Transverse colon (tissue), 4 donors: ENCODE measurements around the gene UBASH3A. TPM values are rescaled to one million over a fixed set of nuclear protein-coding genes. Genes with fewer than 3 reads are reported as not detected.

ENCODE experiments used
- DNase-seq: peaks from one replicate; pipeline ENCODE4 v3.0.0-alpha.2; 2019
- H3K27ac ChIP-seq, 4 donors: fragments of 200-600 bp; sonication (generic); 2 replicates each; pipeline ENCODE4 v1.5.1; 2016 to 2018; ENCODE audit warnings: inconsistent platforms in 4 of 4
- H3K27me3 ChIP-seq: fragments of 200-600 bp; sonication (generic); 2 replicates; pipeline ENCODE4 v1.5.1; 2017; ENCODE audit warnings: inconsistent platforms
- H3K36me3 ChIP-seq, 4 donors: fragments of 200-600 bp; sonication (generic); 2 replicates each; pipeline ENCODE4 v1.5.1; 2017 to 2019; ENCODE audit warnings: inconsistent platforms in 4 of 4
- H3K4me1 ChIP-seq, 4 donors: fragments of 200-600 bp; sonication (generic); 2 replicates each; pipeline ENCODE4 v1.5.1; 2017 to 2020; ENCODE audit warnings: inconsistent platforms in 4 of 4
- H3K4me3 ChIP-seq, 4 donors: fragments of 200-600 bp; sonication (generic); 1 replicate in 1 of 4; 2 replicates in 3 of 4; pipeline versions ENCODE4 v1.5.1 to v1.6.1; 2017 to 2019; ENCODE audit warnings: inconsistent platforms in 4 of 4
- H3K9me3 ChIP-seq, 2 donors: fragments of 200-600 bp; sonication (generic); 2 replicates each; pipeline ENCODE4 v1.5.1; 2017 to 2019; ENCODE audit warnings: inconsistent platforms in 2 of 2
- CTCF ChIP-seq, 5 experiments: fragments of 200-600 bp in 3 of 5; fragments of 450-650 bp in 2 of 5; sonication (generic) in 3 of 5; IDR thresholded peaks; 1 replicate in 2 of 5; 2 replicates in 3 of 5; pipeline ENCODE4 v1.5.1; 2016 to 2017; ENCODE audit warnings: antibody characterized with exemption in 5 of 5, inconsistent platforms in 3 of 5, mild to moderate bottlenecking in 2 of 5, moderate library complexity in 1 of 5
- EP300 ChIP-seq: sonication (generic); formaldehyde crosslinking; IDR thresholded peaks from one replicate; pipeline ENCODE4 v1.6.1; 2017; ENCODE audit warnings: antibody characterized with exemption, low read depth
- POLR2A ChIP-seq: fragments of 450-650 bp; IDR thresholded peaks from one replicate; pipeline ENCODE4 v1.6.1; 2016; ENCODE audit warnings: antibody characterized with exemption, mild to moderate bottlenecking, moderate library complexity
- POLR2AphosphoS5 ChIP-seq, 3 donors: sonication (generic); formaldehyde crosslinking; IDR thresholded peaks; one replicate each; pipeline ENCODE4 v1.6.1; 2016; ENCODE audit warnings: antibody characterized with exemption in 3 of 3
- WGBS, 2 donors: methylation state at CpG; one replicate each; pipeline ENCODE4 v1.1.5; 2018; ENCODE audit warnings: low coverage in 1 of 2; 5-methylcytosine and 5-hydroxymethylcytosine counted together
- in situ Hi-C, 4 donors: fragments of 200-750 bp; cut with MboI; loops; one replicate each; pipeline versions ENCODE4 v1.15.0 to v1.15.1; 2017; ENCODE audit warnings: low sequenced_read_pairs in 3 of 4, low pct_ligation_motif_present in 1 of 4, low pct_unique_long_range_greater_than_20kb in 1 of 4
- intact Hi-C: fragments of 100-400 bp; cut with DNase I; formaldehyde crosslinking; loops from one replicate; pipeline ENCODE4 v1.15.1; 2023; ENCODE audit warnings: low total_unique reads
- total RNA-seq, 4 donors: library from RNA; depleted of rRNA; stranded (reverse); fragments of >200 nt; gene quantifications; one replicate each; pipeline ENCODE4 v1.1.0, GENCODE V29; 2016

UBASH3A gene
- total RNA-seq, 4 donors from 2014 or later, result 0.37 to 3.0 (median 0.82) TPM; not detected in 1

- Histone ChIP-seq H3K27ac (no peak overlapping the region), H3K4me3 (no peak overlapping the region), H3K27me3 (no peaks in the 10 kb centered on the region), H3K9me3 (no peaks in the 10 kb centered on the region), H3K36me3 (no peaks in the 10 kb centered on the region), H3K4me1 (peaks cover 0 to 12% (median 4%) of the 10 kb centered on the region in 4 donors)
- intact Hi-C loops, result no loop called here
- in situ Hi-C loops, result no loop called here
- WGBS, 2 donors, result 93 to 100% methylated on average over 1 to 4 of the region's 4 CpGs
- no peak for DNase-seq
- TF ChIP-seq POLR2A, result no peak
- no peak for TF ChIP-seq EP300
- TF ChIP-seq CTCF (IDR thresholded peaks at IDR 0.05), result no peak
- TF ChIP-seq POLR2AphosphoS5 (IDR thresholded peaks at IDR 0.05), result no peak
Observed at GRCh38 chr21:42481169-42481568, 77.5 kb downstream of the UBASH3A start.

DNA sequence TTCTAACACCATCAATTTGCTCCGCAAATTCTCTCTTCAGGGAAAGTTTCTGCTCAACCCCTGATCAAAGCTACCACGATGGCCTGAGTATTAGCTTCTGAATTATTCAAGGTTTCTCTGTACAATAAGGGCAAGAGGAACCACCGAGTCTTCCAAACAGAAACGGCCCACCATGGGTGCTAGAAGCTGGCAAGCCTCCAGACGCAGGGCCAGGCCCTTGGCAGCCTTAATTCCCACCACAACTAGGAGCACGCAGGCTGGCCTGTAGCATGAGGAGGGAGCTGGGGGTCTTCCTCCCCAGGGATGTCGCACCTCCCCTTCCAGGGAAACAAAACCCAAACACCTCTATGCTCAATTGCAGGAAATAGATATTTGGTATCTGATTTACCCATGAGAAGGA is 81.3 kb downstream of the UBASH3A start:
- no peak overlapping the region for H3K27ac ChIP-seq
- no peaks in the 10 kb centered on the region for H3K36me3 ChIP-seq
- peaks cover 0 to 12% (median 4%) of the 10 kb centered on the region in 4 donors for H3K4me1 ChIP-seq
- intact Hi-C loops, result no loop called here
- no peak overlapping the region for H3K4me3 ChIP-seq
- TF ChIP-seq CTCF (IDR thresholded peaks at IDR 0.05) (no peak), EP300 (no peak), POLR2AphosphoS5 (IDR thresholded peaks at IDR 0.05) (no peak), POLR2A (no peak)
- WGBS, 2 donors, result 75 to 82% methylated on average over 2 to 7 of the region's 7 CpGs
- no peak for DNase-seq
- in situ Hi-C loops, result no loop called here
- H3K27me3 ChIP-seq, result no peaks in the 10 kb centered on the region
- H3K9me3 ChIP-seq, result no peaks in the 10 kb centered on the region

DNA sequence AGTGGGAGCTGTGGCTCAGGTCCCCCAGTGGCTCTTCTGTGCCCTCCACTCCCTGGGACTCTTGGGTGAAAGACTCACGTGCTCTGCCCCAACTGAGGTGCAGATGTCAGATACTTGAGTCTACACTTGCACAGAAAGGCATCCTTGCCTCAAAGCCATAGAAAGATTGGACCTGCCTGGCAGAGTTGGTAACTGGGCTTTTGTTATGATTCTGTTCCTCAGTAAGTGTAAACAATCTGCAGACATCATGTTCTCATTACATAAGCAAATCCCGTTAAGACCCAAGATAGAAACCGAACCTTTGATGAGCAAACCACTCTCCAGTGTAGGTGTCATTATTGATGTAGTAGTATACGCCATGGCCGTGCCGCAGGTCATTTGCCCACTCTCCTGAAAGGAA is 82.4 kb downstream of the UBASH3A start:
- Histone ChIP-seq H3K27me3 (no peaks in the 10 kb centered on the region), H3K36me3 (no peaks in the 10 kb centered on the region), H3K4me3 (no peak overlapping the region), H3K27ac (no peak overlapping the region), H3K9me3 (no peaks in the 10 kb centered on the region), H3K4me1 (peaks cover 0 to 17% (median 4%) of the 10 kb centered on the region in 4 donors)
- no peak for DNase-seq
- in situ Hi-C loops, result no loop called here
- intact Hi-C loops, result no loop called here
- 82% methylated on average over 6 of the region's 6 CpGs; no CpG with 5 or more reads in 1 of the 2 donors for WGBS, 2 donors
- TF ChIP-seq POLR2A (no peak), EP300 (no peak), POLR2AphosphoS5 (IDR thresholded peaks at IDR 0.05) (no peak), CTCF (IDR thresholded peaks at IDR 0.05) (no peak)

- H3K4me3 ChIP-seq, result no peak overlapping the region
- 59 to 73% methylated on average over 4 to 5 of the region's 5 CpGs for WGBS, 2 donors
- H3K9me3 ChIP-seq, result no peaks in the 10 kb centered on the region
- H3K27me3 ChIP-seq, result no peaks in the 10 kb centered on the region
- peaks cover 0 to 21% (median 4%) of the 10 kb centered on the region in 4 donors for H3K4me1 ChIP-seq
- intact Hi-C loops (no loop called here), in situ Hi-C loops (no loop called here)
- TF ChIP-seq EP300 (no peak), POLR2A (no peak), POLR2AphosphoS5 (IDR thresholded peaks at IDR 0.05) (no peak), CTCF (IDR thresholded peaks at IDR 0.05) (no peak)
- no peak for DNase-seq
- no peak overlapping the region for H3K27ac ChIP-seq
- no peaks in the 10 kb centered on the region for H3K36me3 ChIP-seq
Observed at GRCh38 chr21:42486531-42486930, 82.8 kb downstream of the UBASH3A start.
